IMR-90 (cell line): ENCODE results near the gene KLF7. TPM values are rescaled to one million over a fixed set of nuclear protein-coding genes. Genes with fewer than 3 reads are reported as not detected.

ENCODE experiments used
- ATAC-seq: fragments of 200-7000 bp; cut with Tn5 transposase; 2 replicates; pipeline ENCODE4 v1.9.1; 2020; ENCODE audit warnings: low read depth, mild to moderate bottlenecking, moderate library complexity
- BruUV-seq: library from RNA; stranded (reverse); fragments of 400-500 nt; replicated peaks from 2 replicates; lab custom pipeline; 2021; lab: Mats Ljungman, UMichigan
- CTCF ChIA-PET: fragments of 300-600 bp; formaldehyde crosslinking; extraction: SDS; loops from one replicate; lab custom pipeline; 2021; ENCODE audit warnings: antibody characterized with exemption; lab: Yijun Ruan, JAX
- POLR2A ChIA-PET: fragments of 300-600 bp; sonication (Branson Sonifier 250); formaldehyde crosslinking; loops from one replicate; lab custom pipeline; 2022; ENCODE audit warnings: antibody characterized with exemption; ENCODE audit not compliant: unreplicated experiment; lab: Charles Lee
- DNase-seq: peaks from one replicate; pipeline ENCODE4 v3.0.0; 2013
- H2AFZ ChIP-seq: replicated peaks from 2 replicates; pipeline ENCODE3; 2013; ENCODE audit warnings: low read length, mild to moderate bottlenecking; ENCODE audit not compliant: poor library complexity
- H2AK5ac ChIP-seq: 2 replicates; pipeline ENCODE4 v1.6.1; 2013; ENCODE audit warnings: low read depth, low read length, inconsistent platforms
- H2AK9ac ChIP-seq: replicated peaks from 2 replicates; pipeline ENCODE3; 2013; ENCODE audit warnings: mild to moderate bottlenecking, low read depth, low read length, moderate library complexity; ENCODE audit not compliant: poor library complexity
- H2BK120ac ChIP-seq: 2 replicates; pipeline ENCODE4 v1.6.1; 2013; ENCODE audit warnings: low read depth, low read length, inconsistent platforms
- H2BK15ac ChIP-seq: 3 replicates; pipeline ENCODE4 v1.6.1; 2013; ENCODE audit warnings: low read depth, low read length, inconsistent platforms
- H2BK20ac ChIP-seq: 2 replicates; pipeline ENCODE4 v1.6.1; 2013; ENCODE audit warnings: low read depth, mild to moderate bottlenecking, inconsistent platforms, low read length, moderate library complexity
- H2BK5ac ChIP-seq: 2 replicates; pipeline ENCODE4 v1.6.1; 2013; ENCODE audit warnings: mild to moderate bottlenecking, low read depth, low read length, inconsistent platforms; ENCODE audit not compliant: poor library complexity, severe bottlenecking
- H3K14ac ChIP-seq: replicated peaks from 2 replicates; pipeline ENCODE4 v1.6.1; 2013; ENCODE audit warnings: low read depth, low read length, inconsistent platforms
- H3K18ac ChIP-seq: 2 replicates; pipeline ENCODE4 v1.6.1; 2013; ENCODE audit warnings: low read depth, low read length, control low read depth
- H3K23ac ChIP-seq: 2 replicates; pipeline ENCODE4 v1.6.1; 2013; ENCODE audit warnings: low read depth, low read length, inconsistent platforms
- H3K27ac ChIP-seq: 2 replicates; pipeline ENCODE4 v1.5.1; 2013; ENCODE audit warnings: mild to moderate bottlenecking, control low read depth, low read length; ENCODE audit not compliant: insufficient read depth
- H3K27me3 ChIP-seq: 2 replicates; pipeline ENCODE4 v1.6.1; 2013; ENCODE audit warnings: low read length; ENCODE audit not compliant: control insufficient read depth, insufficient read depth
- H3K36me3 ChIP-seq: 2 replicates; pipeline ENCODE4 v1.6.1; 2013; ENCODE audit warnings: low read length, mixed read lengths; ENCODE audit not compliant: control insufficient read depth, insufficient read depth
- H3K4ac ChIP-seq: 2 replicates; pipeline ENCODE4 v1.6.1; 2013; ENCODE audit warnings: low read depth, low read length, inconsistent platforms
- H3K4me1 ChIP-seq: 2 replicates; pipeline ENCODE4 v1.6.1; 2013; ENCODE audit warnings: low read length, mixed read lengths; ENCODE audit not compliant: control insufficient read depth, insufficient read depth
- H3K4me2 ChIP-seq: 2 replicates; pipeline ENCODE4 v1.6.1; 2013; ENCODE audit warnings: low read depth, mild to moderate bottlenecking, control low read depth, low read length, moderate library complexity
- H3K4me3 ChIP-seq: 2 replicates; pipeline ENCODE4 v1.5.1; 2013; ENCODE audit warnings: low read depth, mild to moderate bottlenecking, control low read depth, low read length, moderate library complexity; ENCODE audit not compliant: insufficient read depth
- H3K56ac ChIP-seq: 2 replicates; pipeline ENCODE4 v1.6.1; 2013; ENCODE audit warnings: low read length, inconsistent platforms; ENCODE audit not compliant: insufficient read depth; ENCODE audit errors: extremely low read depth
- H3K79me1 ChIP-seq, 2 experiments: 2 replicates each; pipeline ENCODE4 v1.6.1; 2013; ENCODE audit warnings: low read length in 2 of 2, inconsistent platforms in 1 of 2, low read depth in 1 of 2
- H3K9ac ChIP-seq: 2 replicates; pipeline ENCODE4 v1.6.1; 2013; ENCODE audit warnings: low read depth, low read length, control low read depth
- H3K9me1 ChIP-seq: 2 replicates; pipeline ENCODE4 v1.6.1; 2013; ENCODE audit warnings: low read length, inconsistent platforms; ENCODE audit not compliant: insufficient read depth
- H3K9me3 ChIP-seq: 2 replicates; pipeline ENCODE4 v1.6.1; 2013; ENCODE audit warnings: low read length; ENCODE audit not compliant: control insufficient read depth, insufficient read depth
- H4K20me1 ChIP-seq: 2 replicates; pipeline ENCODE4 v1.6.1; 2013; ENCODE audit warnings: low read length, inconsistent platforms; ENCODE audit not compliant: insufficient read depth
- H4K5ac ChIP-seq: 2 replicates; pipeline ENCODE4 v1.6.1; 2013; ENCODE audit warnings: mild to moderate bottlenecking, low read depth, low read length, control low read depth
- H4K8ac ChIP-seq, 2 experiments: 2 replicates each; pipeline ENCODE4 v1.6.1; 2013; ENCODE audit warnings: low read depth in 2 of 2, low read length in 2 of 2, control low read depth in 1 of 2, inconsistent platforms in 1 of 2
- H4K91ac ChIP-seq: 2 replicates; pipeline ENCODE4 v1.6.1; 2013; ENCODE audit warnings: low read depth, low read length, inconsistent platforms; ENCODE audit not compliant: insufficient read depth
- BHLHE40 ChIP-seq: fragments of 150-350 bp; IDR thresholded peaks from 2 replicates; pipeline ENCODE4 v1.6.1; 2016; ENCODE audit warnings: mild to moderate bottlenecking, low read depth, low read length
- CHD1 ChIP-seq: IDR thresholded peaks from 2 replicates; pipeline ENCODE4 v1.6.1; 2012; ENCODE audit warnings: low read depth, low read length, improper control_type of control experiment
- CTCF ChIP-seq: conservative IDR thresholded peaks from 2 replicates; pipeline ENCODE4 v1.5.1; 2012; ENCODE audit warnings: mild to moderate bottlenecking, low read depth, low read length, improper control_type of control experiment
- MAZ ChIP-seq: IDR thresholded peaks from 2 replicates; pipeline ENCODE4 v1.6.1; 2012; ENCODE audit warnings: low read depth, mild to moderate bottlenecking, low read length, improper control_type of control experiment, moderate library complexity, borderline replicate concordance
- MXI1 ChIP-seq: IDR thresholded peaks from 2 replicates; pipeline ENCODE4 v1.6.1; 2012; ENCODE audit warnings: low read depth, mild to moderate bottlenecking, low read length, moderate library complexity, borderline replicate concordance
- POLR2A ChIP-seq: IDR thresholded peaks from 2 replicates; pipeline ENCODE4 v1.6.1; 2012; ENCODE audit warnings: mild to moderate bottlenecking, low read depth, low read length
- RAD21 ChIP-seq: IDR thresholded peaks from 2 replicates; pipeline ENCODE4 v1.6.1; 2012; ENCODE audit warnings: low read length, improper control_type of control experiment
- RCOR1 ChIP-seq: IDR thresholded peaks from 2 replicates; pipeline ENCODE4 v1.6.1; 2012; ENCODE audit warnings: mild to moderate bottlenecking, low read length, improper control_type of control experiment; ENCODE audit not compliant: insufficient replicate concordance
- RFX5 ChIP-seq: IDR thresholded peaks from 2 replicates; pipeline ENCODE4 v1.8.0; 2012; ENCODE audit warnings: low read depth, mild to moderate bottlenecking, low read length, moderate library complexity
- SMC3 ChIP-seq: fragments of 150-350 bp; IDR thresholded peaks from 2 replicates; pipeline ENCODE4 v1.6.1; 2016; ENCODE audit warnings: low read depth, mild to moderate bottlenecking, antibody characterized with exemption, low read length, moderate library complexity
- WGBS, 2 experiments: methylation state at CpG; one replicate each; pipeline versions ENCODE4 v1.1.5 to v1.1.7; 2013; ENCODE audit warnings: missing lambda C conversion rate in 2 of 2; ENCODE audit not compliant: insufficient read length in 1 of 2; ENCODE audit errors: extremely low coverage in 2 of 2; 5-methylcytosine and 5-hydroxymethylcytosine counted together
- dilution Hi-C: fragments of 300-500 bp; cut with HindIII; formaldehyde crosslinking; loops from one replicate; pipeline ENCODE4 v1.14.3; 2018; ENCODE audit warnings: low sequenced_read_pairs; ENCODE audit not compliant: unreplicated experiment
- in situ Hi-C: fragments of 300-500 bp; cut with MboI; formaldehyde crosslinking; loops from 3 replicates; pipeline ENCODE4 v1.14.3; 2019; ENCODE audit warnings: low sequenced_read_pairs, inconsistent platforms, mixed read lengths
- intact Hi-C: fragments of 100-400 bp; cut with micrococcal nuclease; formaldehyde crosslinking; loops from 2 replicates; pipeline ENCODE4 v1.10.0; 2022
- polyA plus RNA-seq, 3 experiments: library from polyadenylated mRNA; depleted of rRNA; stranded (reverse); fragments of >200 nt; gene quantifications; 2 replicates each; pipeline ENCODE4 v1.2.3, GENCODE V29; 2012; ENCODE audit warnings: low replicate concordance in 1 of 3
- total RNA-seq: library from RNA; depleted of rRNA; stranded (reverse); fragments of >200 nt; gene quantifications from 2 replicates; pipeline ENCODE4 v1.2.3, GENCODE V29; 2012

KLF7 gene
- total and polyA plus RNA-seq, 2 of the 4 experiments (the other 2 are of a cell fraction), result 23.1 to 28.5 TPM

GRCh38 chr2:207162316-207162715 is 3.4 kb downstream of the KLF7 start:
- TF ChIP-seq MXI1 (no peak), RFX5 (no peak), CHD1 (no peak), CTCF (no peak), RAD21 (no peak), POLR2A (no peak), SMC3 (no peak), BHLHE40 (no peak), RCOR1 (no peak), MAZ (no peak)
- Histone ChIP-seq H3K79me1 (peaks cover 0 to 63% of the 10 kb centered on the region in 2 experiments; a peak in 2 of 4 replicates), H4K5ac (no peak overlapping the region), H2AK5ac (peak overlapping the region; percentile 79), H3K4me3 (peak overlapping the region; percentile 94), H3K9ac (peak overlapping the region; percentile 98; the same call in 1 of the 2 replicates), H3K9me3 (no peaks in the 10 kb centered on the region), H3K56ac (peak overlapping the region; percentile 55; the same call in 1 of the 2 replicates), H2BK20ac (peak overlapping the region; percentile 60), H4K20me1 (peaks cover 59% of the 10 kb centered on the region), H3K36me3 (no peaks in the 10 kb centered on the region), H3K27me3 (no peaks in the 10 kb centered on the region), H3K27ac (peak overlapping the region; percentile 72), H3K4me1 (peaks cover 13% of the 10 kb centered on the region), H3K9me1 (peaks cover 13% of the 10 kb centered on the region), H3K14ac (peak overlapping the region; percentile 81), H3K23ac (peak overlapping the region; percentile 77), H2BK5ac (peak overlapping the region; percentile 56), H3K18ac (peak overlapping the region; percentile 30), H2AK9ac (no peak overlapping the region), H2BK120ac (peak overlapping the region; percentile 75), H3K4ac (peak overlapping the region; percentile 75), H4K8ac (peak overlapping the region; percentile 19 to 74; a peak in 2 of 4 replicates), H4K91ac (peak overlapping the region; percentile 45; the same call in 1 of the 2 replicates), H2BK15ac (peak overlapping the region; percentile 63; the same call in 1 of the 3 replicates), H2AFZ (no peak overlapping the region), H3K4me2 (peak overlapping the region; percentile 77)
- intact Hi-C loops, result loop anchor here (2.0 to 5.0 kb wide), 2 partner anchors 88 to 455 kb away; no protein-coding TSS in a partner anchor
- 73% methylated on average over 3 of the region's 8 CpGs; no CpG with 5 or more reads in 1 of the 2 experiments for WGBS, 2 experiments
- BruUV-seq, result no TSS peak
- ATAC-seq (no peak), DNase-seq (no peak)
- in situ Hi-C loops, result loop anchor here (5.0 to 25.0 kb wide), 3 partner anchors 178 to 550 kb away; partner anchors contain the start of gene CCNYL1
- POLR2A ChIA-PET, result interaction anchor here (1.0 to 9.1 kb wide), 3 partner anchors 93 to 178 kb away, joined by 3 to 153 read pairs (median 5); no protein-coding TSS in a partner anchor
- dilution Hi-C loops, result no loop called here
- CTCF ChIA-PET, result interaction anchor here (1.0 to 1.5 kb wide), 3 partner anchors 42 to 311 kb away, joined by 3 read pairs; no protein-coding TSS in a partner anchor
